Activated T-helper 1 cell treated with anti-CD3 and anti-CD28 coated beads, Interleukin-12 subunit alpha, Interleukin-12 subunit beta, Interleukin-2, Interleukin-4 antibody, amounts not matched to agents 30 ng/mL and 10 ng/mL and 1 ng/mL, durations not matched to agents 14 hours and 24 hours and 36 hours (primary cell): Measurements from ENCODE around the gene C16orf95. TPM values are rescaled to one million over a fixed set of nuclear protein-coding genes. Genes with fewer than 3 reads are reported as not detected.

Source experiments
- DNase-seq: peaks from one replicate; pipeline ENCODE4 v3.0.0; 2021; ENCODE audit warnings: low spot score
- H3K27ac Mint-ChIP-seq: one replicate; pipeline ENCODE4 v1.8.0; 2021; ENCODE audit warnings: mild to moderate bottlenecking, mixed read lengths
- H3K27me3 Mint-ChIP-seq: one replicate; pipeline ENCODE4 v1.8.0; 2022; ENCODE audit warnings: mild to moderate bottlenecking, moderate library complexity, mixed read lengths; ENCODE audit not compliant: insufficient read depth
- H3K36me3 Mint-ChIP-seq: one replicate; pipeline ENCODE4 v1.8.0; 2021; ENCODE audit warnings: low read depth, mixed read lengths
- H3K4me1 Mint-ChIP-seq: one replicate; pipeline ENCODE4 v1.8.0; 2021; ENCODE audit warnings: low read depth, mixed read lengths
- H3K4me3 Mint-ChIP-seq: one replicate; pipeline ENCODE4 v1.8.0; 2021; ENCODE audit warnings: mild to moderate bottlenecking, moderate library complexity, mixed read lengths
- H3K9me3 Mint-ChIP-seq: one replicate; pipeline ENCODE4 v1.8.0; 2021; ENCODE audit warnings: mixed read lengths
- intact Hi-C: fragments of 100-400 bp; cut with micrococcal nuclease; formaldehyde crosslinking; loops from one replicate; pipeline ENCODE4 v1.15.1; 2024
- total RNA-seq: library from RNA; stranded (reverse); gene quantifications from 2 replicates; pipeline ENCODE4 v1.2.3, GENCODE V29; 2022

C16orf95 gene
- total RNA-seq, 1 donor from 2014 or later = 10.9 TPM

DNA sequence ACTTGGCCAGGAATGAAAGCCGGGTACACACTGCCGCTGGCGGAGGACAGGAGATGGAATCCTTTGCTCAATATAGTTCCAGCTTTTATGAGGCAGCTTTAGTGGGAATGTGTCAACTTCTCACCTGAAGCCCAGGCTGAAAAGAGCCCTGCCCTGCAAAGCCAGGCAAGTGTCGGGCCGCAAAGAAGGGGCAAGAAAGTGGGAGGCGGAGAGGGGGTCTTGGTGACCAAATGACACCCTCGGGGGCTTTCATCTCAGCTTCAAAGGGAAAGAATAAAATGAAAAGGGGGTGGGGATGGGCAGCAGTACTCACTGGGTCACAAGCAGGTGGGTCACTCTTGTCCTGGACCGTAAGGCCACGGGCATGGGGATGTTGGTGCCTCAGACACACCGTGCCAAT lies 62.9 kb downstream of the C16orf95 start:
- Mint-ChIP-seq H3K27me3 (no peaks in the 10 kb centered on the region), H3K9me3 (no peaks in the 10 kb centered on the region), H3K4me1 (no peaks in the 10 kb centered on the region), H3K36me3 (no peaks in the 10 kb centered on the region), H3K4me3 (no peak overlapping the region), H3K27ac (no peak overlapping the region)
- no peak for DNase-seq
- intact Hi-C loops = no loop called here

GRCh38 chr16:87253536-87253935 lies 63.7 kb downstream of the C16orf95 start:
- H3K4me3 Mint-ChIP-seq = no peak overlapping the region
- no peaks in the 10 kb centered on the region for H3K27me3 Mint-ChIP-seq
- no peak overlapping the region for H3K27ac Mint-ChIP-seq
- intact Hi-C loops = no loop called here
- peaks cover 8% of the 10 kb centered on the region for H3K4me1 Mint-ChIP-seq
- H3K36me3 Mint-ChIP-seq = no peaks in the 10 kb centered on the region
- no peaks in the 10 kb centered on the region for H3K9me3 Mint-ChIP-seq
- DNase-seq = no peak

Other genes with a start within 250 kb of the C16orf95 start
- gene FBXO31, start 66.4 kb upstream of the C16orf95 start, total RNA-seq = 40.7 and 41.3 TPM in 2 replicates
- gene MAP1LC3B, start 74.9 kb upstream of the C16orf95 start, total RNA-seq = 39.9 and 40.8 TPM in 2 replicates
- gene ZCCHC14, start 175.6 kb upstream of the C16orf95 start, total RNA-seq = 9.9 and 11.0 TPM in 2 replicates